Measurements from ENCODE around the gene SEC22B. TPM values are rescaled to one million over a fixed set of nuclear protein-coding genes. Genes with fewer than 3 reads are reported as not detected.
A peak's percentile ranks its signal among the peaks of the same experiment; 100 is the strongest.
"Not testable (repeated sequence)": the region's sequence is repeated elsewhere in the genome, so short reads cannot be mapped to it uniquely, and the experiment has no call there.

SEC22B gene
- total and polyA plus RNA-seq, 7 donors = 16.2 to 28.5 (median 25.8) TPM

GRCh38 chr1:120178799-120179756, 2.8 kb upstream of the SEC22B start:
- no peaks in the 10 kb centered on the region for H3K9me3 ChIP-seq
- no peak for DNase-seq
- no peaks in the 10 kb centered on the region for H3K36me3 ChIP-seq
- peak overlapping the region; percentile 77 to 79 (median 78) for H3K27ac ChIP-seq
- WGBS, 2 donors = 17 to 53% methylated on average over 6 of the region's 6 CpGs
- peaks cover 0 to 15% (median 10%) of the 10 kb centered on the region in 4 donors for H3K4me1 ChIP-seq
- H3K4me3 ChIP-seq = peak overlapping the region in 2 of 4 donors; percentile 32 to 40
- TF ChIP-seq, protein P1, sequence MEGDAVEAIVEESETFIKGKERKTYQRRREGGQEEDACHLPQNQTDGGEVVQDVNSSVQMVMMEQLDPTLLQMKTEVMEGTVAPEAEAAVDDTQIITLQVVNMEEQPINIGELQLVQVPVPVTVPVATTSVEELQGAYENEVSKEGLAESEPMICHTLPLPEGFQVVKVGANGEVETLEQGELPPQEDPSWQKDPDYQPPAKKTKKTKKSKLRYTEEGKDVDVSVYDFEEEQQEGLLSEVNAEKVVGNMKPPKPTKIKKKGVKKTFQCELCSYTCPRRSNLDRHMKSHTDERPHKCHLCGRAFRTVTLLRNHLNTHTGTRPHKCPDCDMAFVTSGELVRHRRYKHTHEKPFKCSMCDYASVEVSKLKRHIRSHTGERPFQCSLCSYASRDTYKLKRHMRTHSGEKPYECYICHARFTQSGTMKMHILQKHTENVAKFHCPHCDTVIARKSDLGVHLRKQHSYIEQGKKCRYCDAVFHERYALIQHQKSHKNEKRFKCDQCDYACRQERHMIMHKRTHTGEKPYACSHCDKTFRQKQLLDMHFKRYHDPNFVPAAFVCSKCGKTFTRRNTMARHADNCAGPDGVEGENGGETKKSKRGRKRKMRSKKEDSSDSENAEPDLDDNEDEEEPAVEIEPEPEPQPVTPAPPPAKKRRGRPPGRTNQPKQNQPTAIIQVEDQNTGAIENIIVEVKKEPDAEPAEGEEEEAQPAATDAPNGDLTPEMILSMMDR (IDR thresholded peaks at IDR 0.05) = no peak
- TF ChIP-seq EP300 (IDR thresholded peaks at IDR 0.05) (no peak), POLR2A (IDR thresholded peaks at IDR 0.05) (no peak), POLR2AphosphoS5 (IDR thresholded peaks at IDR 0.05) (no peak)
- no peaks in the 10 kb centered on the region for H3K27me3 ChIP-seq
- intact Hi-C loops (cut with DNase I) = no loop called here

DNA sequence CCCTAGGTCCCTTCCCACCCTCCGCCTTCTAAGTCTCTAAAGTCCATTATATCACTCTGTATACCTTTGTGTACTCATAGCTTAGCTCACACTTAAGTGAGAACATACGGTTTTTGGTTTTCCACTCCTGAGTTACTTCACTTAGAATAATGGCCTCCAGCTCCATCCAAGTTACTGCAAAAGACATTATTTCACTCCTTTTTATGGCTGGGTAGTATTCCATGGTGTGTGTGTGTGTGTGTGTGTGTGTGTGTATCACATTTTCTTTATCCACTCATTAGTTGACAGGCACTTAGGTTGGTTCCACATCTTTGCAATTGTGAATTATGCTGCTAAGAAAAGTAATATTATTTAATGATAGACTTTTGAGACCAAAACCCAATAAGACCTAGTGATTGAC, 1.7 kb upstream of the SEC22B start:
- H3K4me3 ChIP-seq; H3K9me3 ChIP-seq; H3K27me3 ChIP-seq; DNase-seq; H3K36me3 ChIP-seq; intact Hi-C loops (cut with DNase I): not testable (repeated sequence)
- Histone ChIP-seq H3K27ac (peak overlapping the region in 2 of 4 donors; percentile 79 to 90), H3K4me1 (peaks cover 0 to 15% (median 10%) of the 10 kb centered on the region in 4 donors)
- 95 to 96% methylated on average over 2 of the region's 2 CpGs for WGBS, 2 donors

GRCh38 chr1:120175688-120176087, 632 bp downstream of the SEC22B start:
- peak overlapping the region; percentile 69 to 90 (median 86) for H3K4me3 ChIP-seq
- 3 to 9% methylated on average over 7 of the region's 7 CpGs for WGBS, 2 donors
- DNase-seq; H3K27me3 ChIP-seq; intact Hi-C loops (cut with DNase I); H3K9me3 ChIP-seq; H3K36me3 ChIP-seq: not testable (repeated sequence)
- peak overlapping the region; percentile 87 to 93 (median 90) for H3K27ac ChIP-seq
- peaks cover 0 to 15% (median 10%) of the 10 kb centered on the region in 4 donors for H3K4me1 ChIP-seq

DNA sequence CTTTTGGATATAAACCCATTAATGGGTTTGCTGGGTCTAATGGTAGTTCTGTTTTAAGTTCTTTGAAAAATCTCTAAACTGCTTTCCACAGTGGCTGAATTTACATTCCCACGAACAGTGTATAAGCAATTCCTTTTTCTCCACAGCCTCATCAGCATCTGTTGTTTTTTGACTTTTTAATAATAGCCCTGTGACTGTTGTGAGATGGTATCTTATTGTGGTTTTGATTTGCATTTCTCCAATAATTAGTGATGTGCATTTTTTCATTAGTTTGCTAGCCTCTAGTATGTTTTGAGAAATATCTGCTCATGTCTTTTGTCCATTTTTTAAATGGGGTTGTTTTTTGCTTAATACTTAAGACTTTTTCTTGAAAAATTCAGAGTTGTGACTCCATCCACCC, 11.6 kb downstream of the SEC22B start:
- H3K4me3 ChIP-seq; H3K4me1 ChIP-seq; H3K27me3 ChIP-seq; DNase-seq; H3K9me3 ChIP-seq; H3K36me3 ChIP-seq; intact Hi-C loops (cut with DNase I); H3K27ac ChIP-seq: not testable (repeated sequence)
- WGBS, 2 donors = 91 to 100% methylated on average over 1 of the region's 1 CpG

DNA sequence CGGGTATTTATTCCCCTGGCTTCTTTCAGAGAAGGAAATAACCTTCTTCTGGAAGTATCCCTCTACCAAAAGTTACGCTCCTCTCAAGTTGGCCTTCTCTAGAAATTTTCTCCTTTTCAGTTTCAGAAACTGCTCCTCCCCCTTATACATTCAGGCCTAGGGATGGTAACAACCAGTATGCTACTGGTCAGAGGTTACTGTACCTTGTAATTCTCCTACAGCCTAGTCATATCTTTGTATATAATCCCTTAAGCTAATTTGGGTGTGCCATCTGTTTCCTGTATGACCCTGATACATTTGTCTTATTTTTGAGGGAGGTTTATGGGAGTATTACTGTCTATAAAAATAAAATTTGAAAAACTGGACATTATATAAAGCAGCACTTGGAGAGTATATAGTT, 14.3 kb downstream of the SEC22B start:
- H3K27me3 ChIP-seq; H3K4me3 ChIP-seq; H3K4me1 ChIP-seq; H3K36me3 ChIP-seq; intact Hi-C loops (cut with DNase I); H3K9me3 ChIP-seq; DNase-seq; H3K27ac ChIP-seq: not testable (repeated sequence)
- 100% methylated on average over 1 of the region's 2 CpGs; no CpG with 5 or more reads in 1 of the 2 donors for WGBS, 2 donors

DNA sequence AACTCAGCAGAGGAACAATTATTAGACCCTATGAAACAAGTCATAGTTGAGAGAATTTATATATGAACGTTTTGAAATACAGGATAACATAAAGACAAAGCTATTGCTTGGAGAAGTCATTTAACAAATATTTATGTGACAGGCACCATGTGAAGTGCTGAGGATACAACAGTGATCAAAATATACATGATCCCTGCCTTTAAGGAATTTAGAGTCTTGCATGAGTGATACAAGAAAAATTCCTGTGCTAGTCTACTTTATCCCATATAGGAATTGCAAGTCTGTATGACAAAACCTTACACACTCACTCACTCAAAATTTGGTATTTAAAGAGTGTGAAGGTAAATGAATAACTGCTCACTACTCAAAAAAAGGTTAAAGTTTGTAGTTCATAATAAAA, 17.8 kb downstream of the SEC22B start:
- DNase-seq; H3K27ac ChIP-seq; H3K27me3 ChIP-seq; H3K9me3 ChIP-seq; H3K4me3 ChIP-seq; H3K4me1 ChIP-seq; intact Hi-C loops (cut with DNase I): not testable (repeated sequence)
- H3K36me3 ChIP-seq = peaks cover 0 to 14% (median 0%) of the 10 kb centered on the region in 4 donors
- no CpG with 5 or more reads among the region's 1 CpG for WGBS, 2 donors

- H3K27ac ChIP-seq; H3K27me3 ChIP-seq; DNase-seq; H3K4me1 ChIP-seq; H3K4me3 ChIP-seq; intact Hi-C loops (cut with DNase I); H3K9me3 ChIP-seq: not testable (repeated sequence)
- 75 to 92% methylated on average over 1 to 2 of the region's 4 CpGs for WGBS, 2 donors
- H3K36me3 ChIP-seq = peaks cover 0 to 14% (median 0%) of the 10 kb centered on the region in 4 donors
Observed at GRCh38 chr1:120158086-120158485, 18.2 kb downstream of the SEC22B start.

DNA sequence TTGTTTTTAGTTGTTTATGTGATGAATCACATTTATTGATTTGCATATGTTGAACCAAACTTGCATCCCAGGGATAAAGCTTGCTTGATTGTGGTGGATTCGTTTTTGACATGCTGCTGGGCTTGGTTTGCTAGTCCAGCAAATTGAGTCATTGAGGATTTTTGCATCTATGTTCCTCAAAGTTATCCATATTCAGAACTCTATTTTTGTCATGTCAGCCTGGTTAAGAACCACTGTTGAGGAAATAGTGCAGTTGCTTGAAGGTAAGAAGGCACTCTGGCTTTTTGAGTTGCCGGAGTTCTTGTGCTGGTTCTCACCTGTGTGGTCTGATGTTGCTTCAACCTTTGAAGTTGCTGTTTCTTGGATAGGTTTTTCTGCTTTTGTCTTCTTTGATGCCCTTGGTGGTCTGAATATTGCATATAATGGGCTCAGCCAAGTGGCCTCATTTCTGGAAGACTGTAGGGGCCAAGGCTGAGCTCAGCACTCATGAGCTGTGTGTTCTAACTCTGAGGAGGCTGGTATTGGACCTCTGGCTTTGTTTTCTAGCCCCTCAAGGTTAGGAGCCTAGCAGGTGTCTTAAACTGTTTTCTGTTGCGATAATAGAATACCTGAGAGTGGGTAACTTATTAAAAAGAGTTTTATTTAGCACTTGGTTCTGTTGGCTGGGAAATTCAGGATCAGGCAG, 26.0 kb downstream of the SEC22B start:
- H3K4me3 ChIP-seq; H3K27ac ChIP-seq; H3K36me3 ChIP-seq; intact Hi-C loops (cut with DNase I); H3K4me1 ChIP-seq; DNase-seq; H3K9me3 ChIP-seq; H3K27me3 ChIP-seq: not testable (repeated sequence)
- 90 to 94% methylated on average over 2 of the region's 3 CpGs for WGBS, 2 donors

GRCh38 chr1:120149420-120150059, 26.8 kb downstream of the SEC22B start:
- H3K27ac ChIP-seq, H3K4me3 ChIP-seq, DNase-seq, H3K4me1 ChIP-seq, H3K36me3 ChIP-seq, H3K9me3 ChIP-seq, H3K27me3 ChIP-seq: not testable (repeated sequence)
- intact Hi-C loops (cut with DNase I) = loop anchor here (10.0 kb wide), 1 partner anchor 195 kb away; no protein-coding TSS in a partner anchor
